HG03432 (cell line): ENCODE results near the gene MAGI1.

Experiments
- ATAC-seq: cut with Tn5 transposase; IDR thresholded peaks from one replicate; pipeline ENCODE4 v1.9.1; 2021; ENCODE audit warnings: mild to moderate bottlenecking, moderate library complexity; ENCODE audit not compliant: unreplicated experiment

MAGI1 gene

GRCh38 chr3:65677486-65678010 lies 361.2 kb downstream of the MAGI1 start:
- no peak for ATAC-seq

- no peak for ATAC-seq
These were observed 362.1 kb downstream of the MAGI1 start for GRCh38 chr3:65676580-65676979.

GRCh38 chr3:65675011-65675410 lies 363.7 kb downstream of the MAGI1 start:
- no peak for ATAC-seq

GRCh38 chr3:65674226-65674625 lies 364.5 kb downstream of the MAGI1 start:
- ATAC-seq, result no peak

- ATAC-seq, result no peak
These were observed 365.6 kb downstream of the MAGI1 start for GRCh38 chr3:65672871-65673815.

GRCh38 chr3:65672061-65672460 lies 366.7 kb downstream of the MAGI1 start:
- ATAC-seq, result no peak

DNA sequence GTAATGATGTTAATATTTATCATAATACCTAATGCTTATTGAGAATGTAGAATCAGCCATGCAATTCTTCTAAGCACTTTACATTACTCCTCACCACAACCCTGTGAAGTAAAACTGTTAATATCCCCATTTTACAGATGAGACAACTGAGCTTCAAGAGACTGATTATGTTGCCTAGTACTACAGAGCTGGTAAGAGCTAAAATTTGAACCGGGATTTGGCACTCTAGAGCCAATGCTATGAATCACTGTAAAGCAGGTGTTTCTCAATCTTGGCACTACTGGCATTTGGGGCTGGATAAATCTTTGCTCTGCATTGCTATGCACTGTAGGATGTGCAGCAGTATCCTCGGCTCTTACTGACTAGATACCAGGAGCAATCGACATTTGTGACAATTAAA lies 367.7 kb downstream of the MAGI1 start:
- no peak for ATAC-seq

DNA sequence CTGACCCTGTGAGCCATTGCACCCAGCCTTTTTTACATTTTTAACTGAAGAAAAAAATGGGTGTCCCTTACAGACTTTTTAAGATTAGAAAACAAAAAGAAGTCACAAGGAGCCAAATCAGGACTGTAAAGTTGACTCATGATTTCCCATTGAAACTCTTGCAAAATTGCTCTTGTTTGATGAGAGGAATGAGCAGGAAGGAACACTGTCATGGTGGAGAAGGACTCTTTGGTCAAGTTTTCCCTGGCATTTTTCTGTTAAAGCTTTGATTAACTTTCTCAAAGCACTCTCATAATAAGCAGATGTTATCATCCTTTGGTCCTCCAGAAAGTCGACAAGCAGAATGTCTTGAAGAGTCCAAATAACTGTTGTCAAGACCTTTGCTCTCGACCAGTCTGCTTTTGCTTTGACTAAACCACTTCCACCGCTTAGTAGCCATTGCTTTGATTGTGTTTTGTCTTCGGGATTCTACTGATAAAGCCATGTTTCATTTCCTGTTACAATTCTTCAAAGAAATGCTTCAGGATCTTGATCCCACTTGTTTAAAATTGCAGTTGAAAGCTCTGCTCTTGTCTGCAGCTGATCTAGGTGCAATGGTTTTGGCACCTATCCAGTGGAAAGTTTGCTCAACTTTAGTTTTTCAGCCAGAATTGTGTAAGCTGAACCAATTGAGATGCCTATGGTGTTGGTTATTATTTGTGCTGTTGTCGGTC lies 369.4 kb downstream of the MAGI1 start:
- no peak for ATAC-seq

DNA sequence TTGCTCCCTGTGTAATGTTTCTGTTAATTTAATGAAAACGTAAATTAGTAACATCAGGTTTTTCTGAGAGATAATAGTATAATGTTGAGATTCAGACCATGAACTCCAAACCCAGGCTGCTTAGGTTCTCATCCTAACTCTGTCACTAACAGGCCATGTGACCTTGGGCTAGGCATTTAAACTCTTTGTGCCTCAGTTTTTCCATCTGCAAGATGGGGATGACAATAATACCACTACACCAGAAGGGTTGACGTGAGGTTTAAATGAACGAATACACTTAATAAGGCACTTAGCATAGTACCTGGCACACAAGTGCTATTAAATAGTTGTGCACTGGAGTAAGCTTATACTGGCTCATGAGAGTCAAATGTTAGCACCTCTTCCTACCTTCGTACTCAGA lies 370.8 kb downstream of the MAGI1 start:
- no peak for ATAC-seq

GRCh38 chr3:65666448-65667091 lies 372.1 kb downstream of the MAGI1 start:
- ATAC-seq, result no peak

GRCh38 chr3:65665915-65666314 lies 372.8 kb downstream of the MAGI1 start:
- no peak for ATAC-seq

DNA sequence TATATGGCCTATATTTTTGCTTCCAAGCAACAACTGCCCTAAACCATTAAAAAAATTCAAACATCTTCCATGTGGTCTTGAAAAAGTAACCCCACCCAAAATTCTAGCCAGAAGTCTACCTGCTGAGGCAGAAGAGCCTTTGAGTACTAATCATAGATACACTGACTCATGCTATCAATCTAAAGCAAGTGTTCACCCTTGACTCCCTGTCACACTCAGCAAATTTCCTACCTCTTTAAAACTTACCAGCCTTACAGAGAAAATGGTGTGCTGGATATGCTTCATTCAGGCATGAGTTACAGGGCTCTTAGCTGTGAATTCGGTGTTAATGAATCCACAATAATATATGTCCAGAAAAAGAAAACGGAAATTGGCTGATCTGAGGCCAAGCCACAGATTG lies 373.8 kb downstream of the MAGI1 start:
- no peak for ATAC-seq

DNA sequence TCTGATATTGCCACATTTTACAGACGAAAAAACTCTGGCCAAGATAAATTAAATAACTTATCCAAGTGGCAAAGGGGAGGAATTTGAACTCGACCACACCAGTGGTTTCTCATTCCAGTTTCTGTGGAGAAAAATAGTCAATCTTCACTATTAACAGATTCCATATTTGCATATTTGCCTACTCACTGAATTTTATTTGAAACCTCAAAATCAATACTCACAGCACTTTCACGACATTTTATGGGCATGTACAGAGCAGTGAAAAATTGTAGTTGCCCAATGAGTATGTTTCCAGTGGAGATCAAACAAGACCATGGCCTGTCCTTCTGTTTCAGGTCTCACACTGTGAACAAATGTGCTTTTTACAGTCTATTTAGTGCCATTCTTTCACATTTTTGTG lies 374.3 kb downstream of the MAGI1 start:
- ATAC-seq, result no peak

DNA sequence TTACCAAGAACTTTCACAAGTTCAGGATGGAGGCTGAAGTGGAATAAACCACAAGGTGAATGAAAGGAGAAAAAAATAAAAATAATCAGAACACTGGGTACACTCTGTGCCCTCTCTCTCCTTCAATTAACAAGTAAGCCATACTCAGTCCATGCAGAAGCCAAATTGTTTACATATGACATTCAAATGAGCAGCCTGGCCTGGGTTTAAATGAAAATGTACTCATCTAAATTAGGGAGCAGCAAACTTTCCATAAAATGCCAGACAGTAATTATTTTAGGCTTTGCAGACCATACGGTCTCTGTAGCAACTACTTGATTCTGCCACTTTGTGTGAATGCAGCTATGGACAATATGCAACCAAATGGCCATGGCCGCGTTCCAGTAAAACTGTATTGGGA lies 376.6 kb downstream of the MAGI1 start:
- no peak for ATAC-seq

GRCh38 chr3:65660000-65660598 lies 378.6 kb downstream of the MAGI1 start:
- no peak for ATAC-seq

- ATAC-seq, result no peak
These were observed 379.3 kb downstream of the MAGI1 start for GRCh38 chr3:65659396-65659795.

- no peak for ATAC-seq
These were observed 380.3 kb downstream of the MAGI1 start for GRCh38 chr3:65658401-65658800.

- no peak for ATAC-seq
These were observed 383.7 kb downstream of the MAGI1 start for GRCh38 chr3:65655061-65655460.

- ATAC-seq, result no peak
These were observed 385.0 kb downstream of the MAGI1 start for GRCh38 chr3:65653731-65654130.

- no peak for ATAC-seq
These were observed 388.5 kb downstream of the MAGI1 start for GRCh38 chr3:65650247-65650646.

DNA sequence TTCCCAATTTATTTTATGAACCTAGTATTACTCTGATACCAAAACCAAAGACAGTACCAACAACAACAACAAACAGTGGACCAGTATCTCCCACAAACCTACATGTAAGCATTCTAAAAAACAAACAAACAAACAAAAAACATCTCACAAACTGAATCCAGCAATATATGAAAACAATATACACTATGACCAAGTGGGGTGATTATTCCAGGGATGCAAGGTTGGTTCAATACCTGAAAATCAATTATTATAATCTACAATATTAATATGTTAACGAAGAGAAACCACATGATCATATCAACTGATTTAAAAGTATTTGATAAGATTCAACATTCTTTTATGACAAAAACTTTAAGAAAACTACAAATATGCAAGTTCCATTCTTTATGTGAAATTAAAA lies 391.3 kb downstream of the MAGI1 start:
- ATAC-seq, result no peak
